CD4-positive, alpha-beta T cell treated with Interferon alpha-2 for 1 hour (primary cell): ENCODE data around the gene DNAJC8.
A peak's percentile ranks its signal among the peaks of the same experiment; 100 is the strongest.

Experiments
- DNase-seq, 2 donors: peaks; one replicate each; pipeline ENCODE4 v3.0.0-alpha.2; 2020 to 2022

DNAJC8 gene

GRCh38 chr1:28170001-28170596 lies 62.7 kb downstream of the DNAJC8 start:
- no peak for DNase-seq

GRCh38 chr1:28163496-28164161 lies 69.2 kb downstream of the DNAJC8 start:
- no peak for DNase-seq

GRCh38 chr1:28162151-28162550 lies 70.7 kb downstream of the DNAJC8 start:
- no peak for DNase-seq

- DNase-seq: no peak
Measured at GRCh38 chr1:28161751-28162150, 71.1 kb downstream of the DNAJC8 start.

- DNase-seq: no peak
Measured at GRCh38 chr1:28160782-28161266, 72.0 kb downstream of the DNAJC8 start.

GRCh38 chr1:28159680-28160079 lies 73.1 kb downstream of the DNAJC8 start:
- no peak for DNase-seq

- DNase-seq: no peak
Measured at GRCh38 chr1:28159243-28159642, 73.6 kb downstream of the DNAJC8 start.

GRCh38 chr1:28157894-28158293 lies 74.9 kb downstream of the DNAJC8 start:
- no peak for DNase-seq

GRCh38 chr1:28156821-28157220 lies 76.0 kb downstream of the DNAJC8 start:
- DNase-seq: peak in 1 of 2 donors; percentile 21

GRCh38 chr1:28155628-28156027 lies 77.2 kb downstream of the DNAJC8 start:
- DNase-seq: no peak

- no peak for DNase-seq
Measured at GRCh38 chr1:28154078-28154594, 78.7 kb downstream of the DNAJC8 start.
